Ishikawa (cell line): Measurements from ENCODE around the gene RAB3C.

Source experiments
- EP300 ChIP-seq: IDR thresholded peaks from 2 replicates; pipeline ENCODE4 v1.6.1; 2012; ENCODE audit warnings: borderline replicate concordance
- NFIC ChIP-seq: IDR thresholded peaks from 2 replicates; pipeline ENCODE4 v1.6.1; 2012
- TAF1 ChIP-seq: IDR thresholded peaks from 2 replicates; pipeline ENCODE4 v1.6.1; 2012; ENCODE audit warnings: low read depth, mild to moderate bottlenecking
- TF ChIP-seq, protein P1 (sequence below): IDR thresholded peaks from 2 replicates; pipeline ENCODE4 v1.6.1; 2012; ENCODE audit warnings: low read depth, mild to moderate bottlenecking

- TF ChIP-seq NFIC (no peak), TAF1 (no peak), EP300 (no peak)
- TF ChIP-seq, protein P1, sequence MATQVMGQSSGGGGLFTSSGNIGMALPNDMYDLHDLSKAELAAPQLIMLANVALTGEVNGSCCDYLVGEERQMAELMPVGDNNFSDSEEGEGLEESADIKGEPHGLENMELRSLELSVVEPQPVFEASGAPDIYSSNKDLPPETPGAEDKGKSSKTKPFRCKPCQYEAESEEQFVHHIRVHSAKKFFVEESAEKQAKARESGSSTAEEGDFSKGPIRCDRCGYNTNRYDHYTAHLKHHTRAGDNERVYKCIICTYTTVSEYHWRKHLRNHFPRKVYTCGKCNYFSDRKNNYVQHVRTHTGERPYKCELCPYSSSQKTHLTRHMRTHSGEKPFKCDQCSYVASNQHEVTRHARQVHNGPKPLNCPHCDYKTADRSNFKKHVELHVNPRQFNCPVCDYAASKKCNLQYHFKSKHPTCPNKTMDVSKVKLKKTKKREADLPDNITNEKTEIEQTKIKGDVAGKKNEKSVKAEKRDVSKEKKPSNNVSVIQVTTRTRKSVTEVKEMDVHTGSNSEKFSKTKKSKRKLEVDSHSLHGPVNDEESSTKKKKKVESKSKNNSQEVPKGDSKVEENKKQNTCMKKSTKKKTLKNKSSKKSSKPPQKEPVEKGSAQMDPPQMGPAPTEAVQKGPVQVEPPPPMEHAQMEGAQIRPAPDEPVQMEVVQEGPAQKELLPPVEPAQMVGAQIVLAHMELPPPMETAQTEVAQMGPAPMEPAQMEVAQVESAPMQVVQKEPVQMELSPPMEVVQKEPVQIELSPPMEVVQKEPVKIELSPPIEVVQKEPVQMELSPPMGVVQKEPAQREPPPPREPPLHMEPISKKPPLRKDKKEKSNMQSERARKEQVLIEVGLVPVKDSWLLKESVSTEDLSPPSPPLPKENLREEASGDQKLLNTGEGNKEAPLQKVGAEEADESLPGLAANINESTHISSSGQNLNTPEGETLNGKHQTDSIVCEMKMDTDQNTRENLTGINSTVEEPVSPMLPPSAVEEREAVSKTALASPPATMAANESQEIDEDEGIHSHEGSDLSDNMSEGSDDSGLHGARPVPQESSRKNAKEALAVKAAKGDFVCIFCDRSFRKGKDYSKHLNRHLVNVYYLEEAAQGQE: no peak
Observed at GRCh38 chr5:58851153-58851552, 268.3 kb downstream of the RAB3C start.
